Ishikawa (cell line): ENCODE results near the gene CHERP.

Experiments
- CEBPB ChIP-seq: IDR thresholded peaks from 2 replicates; pipeline ENCODE4 v1.6.1; 2012
- CREB1 ChIP-seq: IDR thresholded peaks from 2 replicates; pipeline ENCODE4 v1.6.1; 2012; ENCODE audit warnings: low read depth
- EGR1 ChIP-seq: IDR thresholded peaks from 2 replicates; pipeline ENCODE4 v1.6.1; 2012
- EP300 ChIP-seq: IDR thresholded peaks from 2 replicates; pipeline ENCODE4 v1.6.1; 2012; ENCODE audit warnings: borderline replicate concordance
- FOXM1 ChIP-seq: IDR thresholded peaks from 2 replicates; pipeline ENCODE4 v1.6.1; 2012; ENCODE audit warnings: low read depth, borderline replicate concordance
- MAX ChIP-seq: IDR thresholded peaks from 2 replicates; pipeline ENCODE4 v1.6.1; 2012
- NFIC ChIP-seq: IDR thresholded peaks from 2 replicates; pipeline ENCODE4 v1.6.1; 2012
- RAD21 ChIP-seq: IDR thresholded peaks from 2 replicates; pipeline ENCODE4 v1.6.1; 2012; ENCODE audit warnings: low read depth
- REST ChIP-seq: IDR thresholded peaks from 2 replicates; pipeline ENCODE4 v1.6.1; 2012; ENCODE audit warnings: low read depth, mild to moderate bottlenecking
- TAF1 ChIP-seq: IDR thresholded peaks from 2 replicates; pipeline ENCODE4 v1.6.1; 2012; ENCODE audit warnings: low read depth, mild to moderate bottlenecking
- TCF12 ChIP-seq: IDR thresholded peaks from 2 replicates; pipeline ENCODE4 v1.6.1; 2012; ENCODE audit warnings: low read depth
- TEAD4 ChIP-seq: IDR thresholded peaks from 2 replicates; pipeline ENCODE4 v1.6.1; 2012
- USF1 ChIP-seq: IDR thresholded peaks from 2 replicates; pipeline ENCODE4 v1.6.1; 2012
- YY1 ChIP-seq: IDR thresholded peaks from 2 replicates; pipeline ENCODE4 v1.6.1; 2012; ENCODE audit warnings: low read depth
- ZBTB7A ChIP-seq: IDR thresholded peaks from 2 replicates; pipeline ENCODE4 v1.6.1; 2012; ENCODE audit warnings: low read depth

Gene CHERP

GRCh38 chr19:16585808-16586476, 43.7 kb upstream of the CHERP start:
- no peak for TF ChIP-seq ZBTB7A
- TF ChIP-seq EGR1, result no peak

GRCh38 chr19:16585094-16585801, 43.0 kb upstream of the CHERP start:
- no peak for TF ChIP-seq MAX
- TF ChIP-seq TCF12, result no peak

GRCh38 chr19:16584248-16585093, 42.2 kb upstream of the CHERP start:
- no peak for TF ChIP-seq CREB1
- TF ChIP-seq RAD21, result no peak
- TF ChIP-seq TAF1, result no peak
- no peak for TF ChIP-seq EP300
- TF ChIP-seq CEBPB, result no peak
- no peak for TF ChIP-seq EGR1
- TF ChIP-seq MAX, result peak; percentile 79
- no peak for TF ChIP-seq USF1
- no peak for TF ChIP-seq FOXM1
- TF ChIP-seq ZBTB7A, result peak; percentile 53; the same call in 1 of the 2 replicates
- TF ChIP-seq REST, result no peak
- no peak for TF ChIP-seq YY1
- no peak for TF ChIP-seq TCF12
- no peak for TF ChIP-seq NFIC
- peak; percentile 5; the same call in 1 of the 2 replicates for TF ChIP-seq TEAD4

GRCh38 chr19:16582486-16583261, 40.4 kb upstream of the CHERP start:
- TF ChIP-seq NFIC (no peak), EGR1 (no peak), CEBPB (no peak), ZBTB7A (no peak), USF1 (no peak), RAD21 (no peak), FOXM1 (no peak), REST (no peak), TAF1 (no peak), TEAD4 (no peak), MAX (no peak), CREB1 (no peak), EP300 (no peak), YY1 (no peak), TCF12 (no peak)

GRCh38 chr19:16581971-16582343, 39.7 kb upstream of the CHERP start:
- TF ChIP-seq TAF1 (no peak), EP300 (no peak), REST (no peak), YY1 (no peak), CEBPB (no peak)
